Activated naive CD8-positive, alpha-beta T cell treated with anti-CD3 and anti-CD28 coated beads for 36 hours (primary cell): ENCODE measurements around the gene SLC12A8. TPM values are rescaled to one million over a fixed set of nuclear protein-coding genes. Genes with fewer than 3 reads are reported as not detected.

Experiments
- DNase-seq: peaks from one replicate; pipeline ENCODE4 v3.0.0; 2021
- H3K27ac Mint-ChIP-seq: one replicate; pipeline ENCODE4 v1.8.0; 2022; ENCODE audit warnings: mild to moderate bottlenecking, moderate library complexity, mixed read lengths
- H3K27me3 Mint-ChIP-seq: one replicate; pipeline ENCODE4 v1.8.0; 2022; ENCODE audit warnings: mild to moderate bottlenecking, mixed read lengths
- H3K36me3 Mint-ChIP-seq: one replicate; pipeline ENCODE4 v1.8.0; 2021; ENCODE audit warnings: mild to moderate bottlenecking, mixed read lengths
- H3K4me1 Mint-ChIP-seq: one replicate; pipeline ENCODE4 v1.8.0; 2021; ENCODE audit warnings: mixed read lengths
- H3K4me3 Mint-ChIP-seq: one replicate; pipeline ENCODE4 v1.8.0; 2022; ENCODE audit warnings: mild to moderate bottlenecking, moderate library complexity, mixed read lengths
- H3K9me3 Mint-ChIP-seq: one replicate; pipeline ENCODE4 v1.8.0; 2022; ENCODE audit warnings: mixed read lengths
- total RNA-seq, 2 experiments: library from RNA; stranded (reverse); gene quantifications; one replicate each; pipeline ENCODE4 v1.2.3, GENCODE V29; 2021

Gene SLC12A8, protein sequence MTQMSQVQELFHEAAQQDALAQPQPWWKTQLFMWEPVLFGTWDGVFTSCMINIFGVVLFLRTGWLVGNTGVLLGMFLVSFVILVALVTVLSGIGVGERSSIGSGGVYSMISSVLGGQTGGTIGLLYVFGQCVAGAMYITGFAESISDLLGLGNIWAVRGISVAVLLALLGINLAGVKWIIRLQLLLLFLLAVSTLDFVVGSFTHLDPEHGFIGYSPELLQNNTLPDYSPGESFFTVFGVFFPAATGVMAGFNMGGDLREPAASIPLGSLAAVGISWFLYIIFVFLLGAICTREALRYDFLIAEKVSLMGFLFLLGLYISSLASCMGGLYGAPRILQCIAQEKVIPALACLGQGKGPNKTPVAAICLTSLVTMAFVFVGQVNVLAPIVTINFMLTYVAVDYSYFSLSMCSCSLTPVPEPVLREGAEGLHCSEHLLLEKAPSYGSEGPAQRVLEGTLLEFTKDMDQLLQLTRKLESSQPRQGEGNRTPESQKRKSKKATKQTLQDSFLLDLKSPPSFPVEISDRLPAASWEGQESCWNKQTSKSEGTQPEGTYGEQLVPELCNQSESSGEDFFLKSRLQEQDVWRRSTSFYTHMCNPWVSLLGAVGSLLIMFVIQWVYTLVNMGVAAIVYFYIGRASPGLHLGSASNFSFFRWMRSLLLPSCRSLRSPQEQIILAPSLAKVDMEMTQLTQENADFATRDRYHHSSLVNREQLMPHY
- 1 to 10 TPM; 1.8 to 1.9 TPM for total RNA-seq

DNA sequence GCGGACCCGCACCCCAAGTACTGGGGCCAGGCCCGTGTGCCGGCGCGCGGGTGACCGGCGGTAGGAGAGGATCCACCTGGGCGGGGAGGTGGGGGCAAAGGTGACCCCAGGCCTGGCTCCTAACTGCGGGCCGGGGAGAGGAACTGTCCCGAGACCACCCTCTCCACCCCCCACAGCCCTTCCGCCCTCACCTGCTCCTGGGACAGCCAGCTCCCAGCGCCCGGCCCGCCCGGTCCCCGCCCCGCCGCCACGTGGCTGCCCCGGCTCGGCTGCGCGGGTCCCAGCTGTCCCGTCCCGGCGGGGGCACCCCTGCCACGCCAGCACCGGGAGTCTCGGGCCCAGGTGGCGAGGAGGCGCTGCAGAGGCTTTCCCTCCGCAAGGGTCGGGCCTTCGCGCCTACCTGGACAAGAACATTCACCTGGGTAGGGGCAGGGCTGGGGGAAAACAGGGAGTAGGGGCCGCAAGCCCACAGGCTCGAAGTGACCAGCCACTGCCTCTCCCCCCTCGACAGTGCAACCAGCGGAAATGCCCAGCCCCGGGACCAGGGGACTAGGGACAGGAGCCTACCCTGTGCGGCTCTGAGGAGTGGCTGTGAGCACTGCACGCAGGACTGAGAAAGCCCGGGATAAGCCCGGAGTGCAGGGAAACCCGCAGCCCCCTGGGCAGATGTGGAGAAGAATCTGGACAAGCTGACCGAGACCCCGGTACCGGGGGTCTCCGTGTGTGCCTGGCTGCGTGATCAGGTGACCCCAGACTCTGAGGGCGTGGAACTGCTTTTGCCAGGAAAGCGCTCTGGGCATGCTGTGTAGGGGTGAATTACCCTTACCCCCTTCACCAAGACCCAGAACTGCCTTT is at the start of gene SLC12A8:
TSS of gene SLC12A8 (minus strand) at position 240 of the 855 bp plus-strand sequence. CDS start 1,399 bp downstream, outside the sequence.
- Mint-ChIP-seq H3K27me3 (peaks cover 50% of the 10 kb centered on the region), H3K36me3 (no peaks in the 10 kb centered on the region), H3K4me3 (peak within 1 kb of the TSS; percentile 60), H3K4me1 (peaks cover 14% of the 10 kb centered on the region), H3K27ac (no peak within 1 kb of the TSS), H3K9me3 (no peaks in the 10 kb centered on the region)
- peak; percentile 31 for DNase-seq

DNA sequence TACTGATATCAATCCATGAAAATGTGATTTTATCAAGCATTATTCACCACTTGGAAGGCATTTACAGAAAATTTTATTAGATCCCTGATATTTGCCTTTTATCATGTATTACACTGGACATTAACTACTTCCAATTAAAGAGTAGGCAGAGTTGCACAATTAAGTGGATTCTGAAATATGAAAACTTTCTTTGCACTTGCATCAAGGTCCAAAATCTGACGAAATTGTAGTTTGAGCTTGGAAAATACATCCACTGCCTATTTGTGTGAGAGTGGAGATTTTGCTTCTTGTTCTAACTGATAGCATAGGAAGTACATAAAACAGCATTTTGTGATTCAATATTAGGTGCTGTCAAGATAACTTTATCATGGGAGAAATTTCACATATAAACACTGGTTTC is 49.6 kb upstream of the SLC12A8 start:
- DNase-seq = no peak
- H3K9me3 Mint-ChIP-seq = peaks cover 3% of the 10 kb centered on the region
- no peak overlapping the region for H3K4me3 Mint-ChIP-seq
- peaks cover 40% of the 10 kb centered on the region for H3K36me3 Mint-ChIP-seq
- no peaks in the 10 kb centered on the region for H3K27me3 Mint-ChIP-seq
- H3K4me1 Mint-ChIP-seq = peaks cover 12% of the 10 kb centered on the region
- H3K27ac Mint-ChIP-seq = no peak overlapping the region

DNA sequence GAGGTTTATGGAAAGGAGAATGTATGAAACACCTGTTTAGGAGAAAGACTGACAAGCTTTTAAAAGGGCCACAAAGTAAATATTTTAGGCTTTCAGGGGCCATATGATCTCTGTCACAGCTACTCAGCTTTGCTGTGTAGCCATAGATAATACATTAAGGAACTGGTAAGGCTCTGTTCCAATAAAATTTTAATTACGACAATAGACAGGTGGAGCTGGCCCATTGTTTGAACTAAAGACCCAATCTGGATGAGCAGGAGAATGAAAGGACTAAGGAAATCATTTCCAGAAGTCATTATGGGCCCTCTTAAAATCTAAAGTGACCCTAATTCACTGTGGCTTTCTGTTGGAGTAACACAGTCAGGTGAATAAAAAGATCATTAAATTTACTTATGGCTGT is 48.5 kb upstream of the SLC12A8 start:
- DNase-seq = no peak
- H3K36me3 Mint-ChIP-seq = peaks cover 38% of the 10 kb centered on the region
- H3K9me3 Mint-ChIP-seq = peaks cover 9% of the 10 kb centered on the region
- H3K27me3 Mint-ChIP-seq = no peaks in the 10 kb centered on the region
- no peak overlapping the region for H3K27ac Mint-ChIP-seq
- H3K4me1 Mint-ChIP-seq = peaks cover 2% of the 10 kb centered on the region
- no peak overlapping the region for H3K4me3 Mint-ChIP-seq

DNA sequence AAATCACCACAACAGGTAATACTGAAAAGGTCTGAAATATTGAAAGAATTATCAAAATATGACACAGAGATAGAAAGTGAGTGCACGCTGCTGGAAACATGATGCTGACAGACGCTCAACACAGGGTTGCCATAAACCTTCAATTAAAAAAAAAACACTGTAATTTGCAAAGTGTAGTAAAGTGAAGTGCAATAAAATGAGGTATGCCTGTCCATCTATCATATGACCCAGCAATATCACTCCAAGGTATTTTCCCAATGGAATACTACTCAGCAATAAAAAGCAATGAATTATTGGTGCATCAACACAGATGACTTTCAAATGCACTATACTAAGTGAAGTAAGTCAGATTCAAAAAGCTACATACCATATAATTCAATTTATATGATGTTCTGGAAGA is 47.6 kb upstream of the SLC12A8 start:
- no peak for DNase-seq
- Mint-ChIP-seq H3K9me3 (peaks cover 9% of the 10 kb centered on the region), H3K4me3 (no peak overlapping the region), H3K4me1 (peaks cover under 1% of the 10 kb centered on the region), H3K27me3 (no peaks in the 10 kb centered on the region), H3K36me3 (peaks cover 35% of the 10 kb centered on the region), H3K27ac (no peak overlapping the region)

DNA sequence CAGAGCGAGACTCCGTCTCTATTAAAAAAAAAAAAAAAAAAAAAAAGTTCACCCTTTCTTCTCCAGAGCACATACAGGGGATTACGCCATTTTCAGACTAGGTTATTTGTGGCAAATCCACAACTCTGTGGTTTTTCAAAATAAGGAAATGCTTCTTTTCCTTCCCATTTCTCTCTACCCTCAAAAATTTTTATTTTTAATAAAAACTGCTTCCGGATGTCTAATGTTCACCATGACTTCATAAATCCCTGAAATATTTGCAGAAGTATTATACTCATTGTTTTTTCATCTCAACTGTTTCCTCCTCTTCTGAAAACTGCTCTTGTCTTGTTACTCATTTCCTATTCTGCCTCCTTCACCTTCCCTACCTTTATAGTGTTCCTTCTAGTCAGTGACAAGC is 45.0 kb upstream of the SLC12A8 start:
- no peak overlapping the region for H3K27ac Mint-ChIP-seq
- H3K9me3 Mint-ChIP-seq = peaks cover 9% of the 10 kb centered on the region
- peaks cover 34% of the 10 kb centered on the region for H3K36me3 Mint-ChIP-seq
- DNase-seq = no peak
- no peak overlapping the region for H3K4me3 Mint-ChIP-seq
- H3K4me1 Mint-ChIP-seq = peaks cover 3% of the 10 kb centered on the region
- H3K27me3 Mint-ChIP-seq = no peaks in the 10 kb centered on the region

DNA sequence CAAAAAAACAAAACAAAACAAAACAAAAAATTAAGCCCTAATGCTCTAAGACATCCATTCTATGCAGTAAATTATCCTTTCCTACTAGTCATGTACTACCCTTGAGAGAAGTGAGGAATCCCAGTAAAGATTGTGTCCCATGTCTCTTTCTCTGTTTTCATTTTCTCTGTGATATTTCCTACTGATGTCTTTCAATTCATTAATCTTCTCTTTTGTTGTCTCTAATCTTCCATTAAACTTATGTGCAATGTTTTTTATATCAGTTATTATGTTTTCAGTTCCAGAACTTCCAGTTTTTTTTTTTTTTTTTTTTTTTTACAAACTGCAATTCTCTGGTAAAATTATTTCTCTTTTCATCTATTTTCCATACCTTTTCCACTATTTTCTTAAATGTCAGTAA is 44.1 kb upstream of the SLC12A8 start:
- Mint-ChIP-seq H3K4me3 (no peak overlapping the region), H3K4me1 (peaks cover 10% of the 10 kb centered on the region), H3K27ac (no peak overlapping the region), H3K9me3 (peaks cover 9% of the 10 kb centered on the region), H3K36me3 (peaks cover 34% of the 10 kb centered on the region), H3K27me3 (no peaks in the 10 kb centered on the region)
- no peak for DNase-seq

DNA sequence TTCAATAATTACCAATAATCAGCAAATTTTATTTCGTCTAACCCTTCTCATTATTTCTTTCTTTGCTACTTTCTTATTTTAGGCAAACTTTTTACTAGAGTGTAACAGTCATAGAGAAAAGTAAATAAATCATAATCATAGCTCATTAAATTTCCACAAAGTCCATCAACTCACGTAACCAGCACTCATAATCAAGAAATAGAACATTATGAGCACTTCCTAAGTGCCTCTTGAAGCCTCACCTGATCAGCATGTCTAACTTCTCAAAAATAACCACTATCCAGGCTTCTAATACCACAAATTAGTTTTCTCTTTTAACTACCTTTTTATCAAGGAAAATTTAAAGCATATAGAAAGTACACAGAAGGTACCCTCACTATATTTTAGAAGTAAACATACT is 38.4 kb upstream of the SLC12A8 start:
- no peaks in the 10 kb centered on the region for H3K9me3 Mint-ChIP-seq
- peaks cover 18% of the 10 kb centered on the region for H3K36me3 Mint-ChIP-seq
- no peak overlapping the region for H3K27ac Mint-ChIP-seq
- no peaks in the 10 kb centered on the region for H3K27me3 Mint-ChIP-seq
- DNase-seq = no peak
- no peak overlapping the region for H3K4me3 Mint-ChIP-seq
- H3K4me1 Mint-ChIP-seq = peaks cover 12% of the 10 kb centered on the region

DNA sequence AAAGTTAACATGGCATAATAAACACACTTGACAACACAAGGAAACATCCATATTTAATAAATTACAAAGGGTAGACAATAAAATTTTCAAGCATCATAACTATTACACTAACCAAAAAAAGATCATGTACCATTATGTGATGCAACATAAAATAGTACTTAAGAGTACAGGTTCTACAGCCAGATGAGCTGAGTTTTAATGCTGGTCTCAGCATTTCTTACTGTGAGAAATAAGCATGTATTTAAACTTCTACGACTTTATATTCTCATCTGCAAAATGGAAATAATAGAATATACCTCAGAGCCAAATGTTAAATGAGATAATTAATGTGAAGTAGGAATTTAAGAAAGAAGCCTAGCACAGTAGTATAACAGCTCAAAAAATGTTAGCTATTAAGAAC is 33.7 kb upstream of the SLC12A8 start:
- Mint-ChIP-seq H3K4me1 (no peaks in the 10 kb centered on the region), H3K4me3 (no peak overlapping the region), H3K27me3 (no peaks in the 10 kb centered on the region), H3K9me3 (no peaks in the 10 kb centered on the region), H3K36me3 (peaks cover 20% of the 10 kb centered on the region), H3K27ac (no peak overlapping the region)
- DNase-seq = no peak

DNA sequence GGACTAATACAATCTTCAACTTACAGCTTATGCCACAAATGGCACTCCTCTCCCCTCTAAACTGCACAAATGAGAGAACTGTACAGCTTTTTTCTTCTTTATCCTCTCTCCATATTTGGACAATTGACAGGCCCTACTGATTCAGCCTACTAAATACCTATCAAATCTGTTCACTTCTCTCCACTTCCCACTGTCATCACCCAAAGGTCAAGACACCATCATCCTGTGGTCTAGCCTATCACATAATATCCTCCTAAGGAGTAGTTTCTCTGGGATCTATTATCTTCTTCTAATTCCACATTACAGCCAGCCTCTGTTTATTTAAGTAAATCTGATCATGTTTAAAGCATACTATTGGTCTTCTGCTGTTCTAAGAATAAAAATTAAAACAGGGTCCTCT is 33.0 kb upstream of the SLC12A8 start:
- Mint-ChIP-seq H3K36me3 (peaks cover 18% of the 10 kb centered on the region), H3K27ac (no peak overlapping the region), H3K9me3 (no peaks in the 10 kb centered on the region), H3K4me3 (no peak overlapping the region), H3K27me3 (no peaks in the 10 kb centered on the region), H3K4me1 (no peaks in the 10 kb centered on the region)
- no peak for DNase-seq

DNA sequence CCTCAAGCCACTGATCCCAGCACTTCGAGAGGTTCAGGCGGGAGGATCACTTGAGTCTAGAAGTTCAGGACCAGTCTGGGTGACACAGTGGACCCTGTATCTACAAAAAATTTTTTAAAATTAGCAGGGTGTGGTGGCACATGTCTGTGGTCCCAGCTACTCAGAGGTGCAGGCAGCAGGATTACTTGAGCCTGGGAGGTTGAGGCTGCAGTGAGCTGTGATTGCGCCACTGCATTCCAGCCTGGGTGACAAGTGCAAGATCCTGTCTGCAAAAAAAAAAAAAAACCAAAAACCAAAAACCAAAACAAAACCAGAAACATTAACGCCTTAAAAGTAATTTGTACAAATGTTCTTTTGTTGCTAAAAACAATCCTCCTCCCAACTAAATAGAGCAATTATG is 27.9 kb upstream of the SLC12A8 start:
- DNase-seq = no peak
- Mint-ChIP-seq H3K27ac (no peak overlapping the region), H3K4me3 (no peak overlapping the region), H3K27me3 (no peaks in the 10 kb centered on the region), H3K4me1 (peaks cover 2% of the 10 kb centered on the region), H3K36me3 (peaks cover 37% of the 10 kb centered on the region), H3K9me3 (peaks cover 7% of the 10 kb centered on the region)

DNA sequence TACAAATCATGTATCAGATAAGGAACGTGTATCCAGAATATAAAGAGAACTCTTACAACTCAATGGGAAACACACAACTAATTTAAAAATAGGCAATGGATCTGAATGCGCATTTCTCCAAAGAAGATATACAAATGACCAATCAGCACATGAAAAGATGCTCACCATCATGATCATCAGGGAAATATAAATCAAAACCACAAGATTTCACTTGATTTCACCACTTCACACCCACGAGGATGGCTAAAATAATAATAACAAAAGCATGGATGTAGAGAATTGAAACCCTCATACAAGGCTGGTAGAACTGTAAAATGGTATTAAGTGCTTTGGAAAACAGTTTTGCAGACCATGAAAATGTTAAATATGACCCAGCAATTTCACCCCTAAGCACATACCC is 26.7 kb upstream of the SLC12A8 start:
- peaks cover 35% of the 10 kb centered on the region for H3K36me3 Mint-ChIP-seq

DNA sequence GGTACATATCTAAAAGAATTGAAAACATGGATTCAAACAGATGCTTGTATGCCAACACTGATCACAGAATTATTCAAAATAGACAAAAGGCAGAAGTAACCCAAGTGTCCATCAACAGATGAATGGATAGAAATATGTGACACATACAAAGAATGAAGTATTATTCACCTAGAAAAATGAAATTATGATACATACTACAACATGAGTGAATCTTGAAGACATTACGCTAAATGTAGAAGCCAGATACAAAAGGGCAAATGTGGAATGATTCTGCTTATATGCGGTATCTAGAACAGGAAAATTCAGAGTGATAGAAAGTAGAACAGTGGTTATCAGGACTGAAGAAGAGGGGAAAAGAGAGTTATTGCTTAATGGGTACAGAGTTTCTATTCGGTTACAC is 26.2 kb upstream of the SLC12A8 start:
- no peaks in the 10 kb centered on the region for H3K27me3 Mint-ChIP-seq
- no peak overlapping the region for H3K27ac Mint-ChIP-seq
- no peak for DNase-seq
- peaks cover 36% of the 10 kb centered on the region for H3K36me3 Mint-ChIP-seq
- no peak overlapping the region for H3K4me3 Mint-ChIP-seq
- peaks cover 2% of the 10 kb centered on the region for H3K4me1 Mint-ChIP-seq
- H3K9me3 Mint-ChIP-seq = peaks cover 7% of the 10 kb centered on the region

More for the DNA sequence above, 26.7 kb upstream of the SLC12A8 start:
- Mint-ChIP-seq H3K9me3 (peaks cover 7% of the 10 kb centered on the region), H3K27me3 (no peaks in the 10 kb centered on the region), H3K27ac (no peak overlapping the region), H3K4me3 (no peak overlapping the region), H3K4me1 (peaks cover 2% of the 10 kb centered on the region)
- no peak for DNase-seq

DNA sequence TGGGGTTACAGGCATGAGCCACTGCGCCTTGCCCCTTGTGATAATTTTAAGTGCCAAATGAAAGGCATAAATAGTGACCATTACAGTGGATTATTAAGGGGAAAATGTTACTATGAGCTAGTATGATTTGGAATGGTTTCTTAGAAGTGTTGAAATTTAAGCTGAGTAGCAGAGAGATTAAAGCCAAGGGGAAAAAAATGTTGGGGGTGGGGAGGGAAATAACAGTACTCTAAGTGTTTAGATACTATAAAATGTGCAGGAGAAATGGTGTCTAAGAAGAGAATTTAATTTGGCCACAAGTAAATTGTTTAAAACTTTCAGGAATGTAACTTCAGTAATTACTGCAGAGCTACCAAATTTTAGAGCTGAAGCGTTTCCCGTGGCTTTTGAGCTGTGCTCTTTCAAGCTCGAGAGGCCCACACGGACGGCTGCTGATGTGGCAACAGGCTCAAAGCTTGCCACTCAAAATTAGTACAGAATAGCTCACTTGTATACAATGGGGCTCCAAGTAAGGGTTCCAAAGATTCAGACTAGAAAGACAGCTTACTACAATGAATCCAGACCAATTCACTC is 23.9 kb upstream of the SLC12A8 start:
- Mint-ChIP-seq H3K4me1 (peaks cover 15% of the 10 kb centered on the region), H3K36me3 (peaks cover 56% of the 10 kb centered on the region), H3K27me3 (no peaks in the 10 kb centered on the region), H3K9me3 (peaks cover 7% of the 10 kb centered on the region), H3K27ac (no peak overlapping the region), H3K4me3 (no peak overlapping the region)
- no peak for DNase-seq

DNA sequence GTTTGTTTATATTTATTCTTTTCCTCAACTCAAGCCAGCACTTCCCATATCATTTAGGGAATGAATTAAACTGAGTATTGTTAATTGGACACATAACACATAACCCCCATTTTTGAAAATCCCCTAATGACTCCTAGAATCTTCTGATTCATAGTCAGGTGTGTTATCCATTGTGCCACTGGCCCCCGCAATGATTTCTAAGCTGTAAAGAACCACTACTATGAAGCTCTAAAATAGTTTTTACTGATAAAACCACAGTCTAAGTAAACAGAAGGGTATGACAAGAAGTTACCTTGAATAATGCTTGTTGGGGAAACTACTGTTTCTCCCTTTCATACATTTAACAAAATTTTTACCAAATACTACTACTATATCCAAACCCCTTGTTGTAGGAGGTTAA is 22.3 kb upstream of the SLC12A8 start:
- Mint-ChIP-seq H3K4me1 (peaks cover 15% of the 10 kb centered on the region), H3K9me3 (peaks cover 7% of the 10 kb centered on the region), H3K36me3 (peaks cover 55% of the 10 kb centered on the region), H3K27ac (no peak overlapping the region), H3K27me3 (no peaks in the 10 kb centered on the region), H3K4me3 (no peak overlapping the region)
- no peak for DNase-seq

DNA sequence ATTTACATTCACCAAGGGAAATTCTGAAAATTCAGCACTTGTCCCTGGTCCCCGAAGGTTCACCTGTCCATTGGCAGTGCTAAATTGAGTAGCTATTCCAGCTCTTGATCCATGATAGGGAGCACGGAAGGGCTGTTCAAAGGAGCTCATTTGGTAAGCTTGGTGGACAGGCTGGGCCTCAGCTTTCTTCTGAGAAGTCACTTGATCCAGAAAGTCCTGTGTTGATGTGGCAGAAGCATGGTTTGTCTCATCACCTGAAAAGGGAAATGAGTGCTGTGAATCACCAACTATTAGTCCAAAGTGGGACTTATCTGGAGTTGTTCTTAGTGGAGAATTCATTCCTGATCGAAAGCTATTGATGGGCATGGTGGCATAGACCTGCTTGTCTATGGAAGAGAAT is 19.9 kb upstream of the SLC12A8 start:
- no peak for DNase-seq
- Mint-ChIP-seq H3K4me1 (peaks cover 13% of the 10 kb centered on the region), H3K27me3 (no peaks in the 10 kb centered on the region), H3K4me3 (no peak overlapping the region), H3K27ac (peak overlapping the region; percentile 58), H3K36me3 (peaks cover 48% of the 10 kb centered on the region), H3K9me3 (peaks cover 7% of the 10 kb centered on the region)
